Measurements from ENCODE around the gene ETNK1. TPM values are rescaled to one million over a fixed set of nuclear protein-coding genes. Genes with fewer than 3 reads are reported as not detected.

Gene ETNK1
- total RNA-seq, 2 experiments from 2014 or later, result 23.7 to 88.1 TPM

- no peak overlapping the region for H3K27ac ChIP-seq (ENCODE audit: low read depth, low read length, poor library complexity, severe bottlenecking)
- CTCF ChIA-PET (ENCODE audit: unreplicated experiment), result no interaction called here
- no peaks in the 10 kb centered on the region for H4K20me1 ChIP-seq (ENCODE audit: insufficient read depth, low read length)
- TF ChIP-seq EZH2phosphoT487 (IDR thresholded peaks at IDR 0.05; ENCODE audit: borderline replicate concordance, low read depth, low read length) (no peak), CTCF (conservative IDR thresholded peaks at IDR 0.05; ENCODE audit: low read length) (no peak)
- no TSS peak for BruUV-seq (replicated peaks)
- H3K9me2 ChIP-seq (ENCODE audit: insufficient read depth, low read length), result no peaks in the 10 kb centered on the region
- no peaks in the 10 kb centered on the region for H3K4me1 ChIP-seq (ENCODE audit: insufficient read depth, low read length, poor library complexity, severe bottlenecking)
- POLR2A ChIA-PET, result interaction anchor here (0.6 to 1.2 kb wide), 2 partner anchors 8 to 118 kb away, joined by 3 read pairs; no protein-coding TSS in a partner anchor
- H2AFZ ChIP-seq (ENCODE audit: low read length), result no peak overlapping the region
- no peaks in the 10 kb centered on the region for H3K79me2 ChIP-seq (ENCODE audit: insufficient read depth, low read depth, low read length)
- no peak overlapping the region for H3K4me2 ChIP-seq (ENCODE audit: low read length)
- no peak overlapping the region for H3K4me3 ChIP-seq (ENCODE audit: low read depth, low read length, poor library complexity, severe bottlenecking)
- H3K9me3 ChIP-seq (ENCODE audit: low read length), result no peaks in the 10 kb centered on the region
- intact Hi-C loops (cut with micrococcal nuclease; ENCODE audit: unreplicated experiment), result no loop called here
- DNase-seq (ENCODE audit: low spot score), result no peak
- peaks cover 34% of the 10 kb centered on the region for H3K36me3 ChIP-seq (ENCODE audit: insufficient read depth, low read length)
Measured at GRCh38 chr12:22672951-22673350, 48.0 kb downstream of the ETNK1 start.

- no peaks in the 10 kb centered on the region for H3K79me2 ChIP-seq (ENCODE audit: insufficient read depth, low read depth, low read length)
- H3K27ac ChIP-seq (ENCODE audit: low read depth, low read length, poor library complexity, severe bottlenecking), result no peak overlapping the region
Measured at GRCh38 chr12:22677781-22678574, 53.0 kb downstream of the ETNK1 start.

More at GRCh38 chr12:22677781-22678574, 53.0 kb downstream of the ETNK1 start:
- no peaks in the 10 kb centered on the region for H3K4me1 ChIP-seq (ENCODE audit: insufficient read depth, low read length, poor library complexity, severe bottlenecking)
- no peak for DNase-seq (ENCODE audit: low spot score)
- CTCF ChIA-PET (ENCODE audit: unreplicated experiment), result no interaction called here
- intact Hi-C loops (cut with micrococcal nuclease; ENCODE audit: unreplicated experiment), result no loop called here
- TF ChIP-seq CTCF (conservative IDR thresholded peaks at IDR 0.05; ENCODE audit: low read length) (no peak), EZH2phosphoT487 (IDR thresholded peaks at IDR 0.05; ENCODE audit: borderline replicate concordance, low read depth, low read length) (no peak)
- peaks cover 60% of the 10 kb centered on the region for H3K36me3 ChIP-seq (ENCODE audit: insufficient read depth, low read length)
- POLR2A ChIA-PET, result interaction anchor here (0.6 kb wide), 1 partner anchor 9 kb away, joined by 3 read pairs; no protein-coding TSS in a partner anchor
- H3K9me3 ChIP-seq (ENCODE audit: low read length), result no peaks in the 10 kb centered on the region
- H4K20me1 ChIP-seq (ENCODE audit: insufficient read depth, low read length), result no peaks in the 10 kb centered on the region
- H2AFZ ChIP-seq (ENCODE audit: low read length), result no peak overlapping the region
- no peak overlapping the region for H3K4me3 ChIP-seq (ENCODE audit: low read depth, low read length, poor library complexity, severe bottlenecking)
- H3K4me2 ChIP-seq (ENCODE audit: low read length), result no peak overlapping the region
- H3K9me2 ChIP-seq (ENCODE audit: insufficient read depth, low read length), result no peaks in the 10 kb centered on the region
- BruUV-seq (replicated peaks), result no TSS peak

All from OCI-LY7 (cell line).